ENCODE measurements around the gene AGPAT4.
A peak's percentile ranks its signal among the peaks of the same experiment; 100 is the strongest.

Gene AGPAT4

DNA sequence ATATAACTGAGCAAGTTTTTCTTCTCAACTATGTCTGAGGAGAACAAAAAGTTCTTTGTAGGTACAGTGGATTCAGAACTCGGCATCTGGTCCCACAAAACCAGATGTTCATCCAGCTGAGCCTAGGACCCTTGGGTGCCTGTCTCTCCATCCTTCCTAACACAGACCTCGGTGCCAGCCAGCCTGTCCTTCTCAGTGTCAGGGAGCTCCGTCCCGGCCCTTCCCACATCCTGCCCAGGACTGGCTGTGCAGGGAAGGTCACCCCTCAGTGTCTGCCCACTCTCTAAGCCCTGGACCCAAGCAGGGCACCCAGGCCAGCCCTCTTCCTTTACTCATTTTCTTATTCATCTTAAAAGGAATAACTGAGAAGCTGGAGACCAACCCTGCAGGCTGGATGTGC lies 32.0 kb upstream of the AGPAT4 start:
- DNase-seq (ENCODE audit: low read depth), result no peak
- H3K9ac ChIP-seq (ENCODE audit: low read length), result no peak overlapping the region
- H3K4me3 ChIP-seq (ENCODE audit: low read length), result no peak overlapping the region
- H3K27me3 ChIP-seq (replicated peaks; ENCODE audit: control insufficient read depth, insufficient read depth, low read length), result no peaks in the 10 kb centered on the region
- no peaks in the 10 kb centered on the region for H3K36me3 ChIP-seq (ENCODE audit: control insufficient read depth, insufficient read depth, low read length, severe bottlenecking)
- peaks cover 40% of the 10 kb centered on the region for H3K4me1 ChIP-seq (ENCODE audit: control insufficient read depth, insufficient read depth, low read length)
- no peaks in the 10 kb centered on the region for H3K9me3 ChIP-seq (ENCODE audit: control insufficient read depth, low read length)

DNA sequence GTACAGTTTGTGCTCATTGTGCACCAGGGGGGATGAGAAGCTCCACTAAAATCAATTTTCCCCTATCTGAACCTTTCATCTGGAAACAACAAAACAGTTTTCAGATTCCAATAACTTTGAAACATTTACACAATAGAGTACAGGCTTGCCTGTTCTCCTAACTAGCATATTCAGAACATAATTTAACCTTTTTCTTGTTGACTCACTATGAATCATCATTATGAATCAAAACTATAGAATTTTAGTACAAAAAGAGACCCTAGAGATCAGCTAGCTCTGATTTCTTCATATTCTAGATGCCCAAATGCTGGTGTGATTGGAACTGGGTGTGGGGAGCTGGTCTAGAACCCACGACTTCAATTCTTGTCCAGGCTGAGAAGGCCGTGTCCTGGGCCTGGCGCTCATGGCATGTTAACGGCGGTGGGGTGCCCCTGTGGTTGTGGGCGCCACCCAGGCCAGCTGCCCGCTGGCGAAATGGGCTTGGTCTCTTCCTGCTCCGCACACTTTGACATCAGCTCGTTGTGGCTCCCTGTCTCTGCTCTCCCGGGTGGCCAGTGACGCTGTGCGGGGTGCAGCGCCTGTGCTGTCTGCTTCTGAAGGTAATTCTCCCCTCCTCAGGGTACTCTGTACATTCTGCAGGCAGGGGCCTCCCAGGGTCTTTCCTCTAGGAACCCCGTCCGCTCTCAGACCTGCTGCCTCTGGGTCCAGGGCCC lies 29.9 kb upstream of the AGPAT4 start:
- Histone ChIP-seq H3K9ac (ENCODE audit: low read length) (no peak overlapping the region), H3K4me3 (ENCODE audit: low read length) (no peak overlapping the region), H3K4me1 (ENCODE audit: control insufficient read depth, insufficient read depth, low read length) (peaks cover 43% of the 10 kb centered on the region), H3K9me3 (ENCODE audit: control insufficient read depth, low read length) (no peaks in the 10 kb centered on the region), H3K36me3 (ENCODE audit: control insufficient read depth, insufficient read depth, low read length, severe bottlenecking) (no peaks in the 10 kb centered on the region), H3K27me3 (replicated peaks; ENCODE audit: control insufficient read depth, insufficient read depth, low read length) (no peaks in the 10 kb centered on the region)
- peak; percentile 76 for DNase-seq (ENCODE audit: low read depth)

DNA sequence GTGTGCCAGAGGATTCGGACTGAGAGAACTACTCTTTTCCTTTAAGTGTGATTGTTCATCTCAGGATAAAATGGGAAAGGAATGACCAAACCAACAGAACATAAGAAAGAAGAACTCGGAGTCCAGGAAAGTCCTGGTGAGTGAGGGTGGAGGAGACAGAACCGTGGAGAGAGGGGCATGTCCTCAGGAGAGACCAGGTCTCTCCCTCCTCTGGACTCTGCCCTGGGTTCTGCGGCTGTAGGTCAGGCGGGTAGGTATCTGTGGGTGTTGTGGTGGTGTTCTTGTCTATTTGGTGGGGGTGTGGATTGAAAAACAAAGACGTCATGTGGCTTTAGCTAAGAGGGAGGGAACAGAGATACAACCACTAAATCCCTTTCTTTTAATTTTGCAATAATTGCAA lies 29.1 kb upstream of the AGPAT4 start:
- no peak overlapping the region for H3K9ac ChIP-seq (ENCODE audit: low read length)
- H3K36me3 ChIP-seq (ENCODE audit: control insufficient read depth, insufficient read depth, low read length, severe bottlenecking), result no peaks in the 10 kb centered on the region
- DNase-seq (ENCODE audit: low read depth), result no peak
- H3K4me3 ChIP-seq (ENCODE audit: low read length), result no peak overlapping the region
- peaks cover 43% of the 10 kb centered on the region for H3K4me1 ChIP-seq (ENCODE audit: control insufficient read depth, insufficient read depth, low read length)
- H3K27me3 ChIP-seq (replicated peaks; ENCODE audit: control insufficient read depth, insufficient read depth, low read length), result no peaks in the 10 kb centered on the region
- H3K9me3 ChIP-seq (ENCODE audit: control insufficient read depth, low read length), result no peaks in the 10 kb centered on the region

DNA sequence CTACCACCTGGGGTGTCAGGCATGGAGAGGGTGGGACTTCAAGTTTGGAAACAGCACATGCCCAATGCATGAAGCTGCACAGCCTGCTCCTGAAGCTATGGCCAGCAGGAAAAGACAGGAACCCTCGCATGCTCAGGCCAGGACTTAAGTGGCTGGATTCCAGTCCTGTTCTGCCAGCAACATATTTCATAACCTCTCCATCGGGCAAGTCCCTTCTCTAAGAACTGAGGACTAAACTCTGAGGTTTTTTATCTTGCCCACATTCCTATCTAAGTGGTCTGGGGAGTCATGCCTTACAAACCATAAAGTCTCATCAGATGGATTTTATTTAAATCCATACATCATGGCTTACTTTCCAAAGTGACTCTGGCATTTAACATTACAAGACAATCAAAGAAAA lies 27.5 kb upstream of the AGPAT4 start:
- H3K9ac ChIP-seq (ENCODE audit: low read length), result peak overlapping the region; percentile 11
- no peaks in the 10 kb centered on the region for H3K9me3 ChIP-seq (ENCODE audit: control insufficient read depth, low read length)
- H3K27me3 ChIP-seq (replicated peaks; ENCODE audit: control insufficient read depth, insufficient read depth, low read length), result no peaks in the 10 kb centered on the region
- peaks cover 43% of the 10 kb centered on the region for H3K4me1 ChIP-seq (ENCODE audit: control insufficient read depth, insufficient read depth, low read length)
- H3K36me3 ChIP-seq (ENCODE audit: control insufficient read depth, insufficient read depth, low read length, severe bottlenecking), result no peaks in the 10 kb centered on the region
- no peak overlapping the region for H3K4me3 ChIP-seq (ENCODE audit: low read length)
- DNase-seq (ENCODE audit: low read depth), result peak; percentile 93

DNA sequence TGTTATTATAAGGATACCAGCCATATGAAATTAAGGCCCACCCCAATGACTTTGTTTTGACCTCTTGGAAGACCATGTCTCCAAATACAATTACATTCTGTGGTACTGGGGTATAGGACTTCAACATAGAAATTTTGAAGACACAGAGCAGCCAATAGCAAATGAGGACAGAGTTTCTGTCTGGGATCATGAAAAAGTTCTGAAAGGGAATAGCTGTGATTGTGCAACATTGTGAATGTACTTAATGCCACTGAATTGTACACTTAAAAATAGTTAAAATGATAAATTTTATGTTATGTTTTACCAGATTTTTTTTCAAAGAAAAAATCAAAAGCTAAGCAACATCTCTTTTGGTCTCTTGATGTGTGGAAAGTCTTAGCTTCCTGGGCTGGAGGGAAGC lies 27.0 kb upstream of the AGPAT4 start:
- H3K36me3 ChIP-seq (ENCODE audit: control insufficient read depth, insufficient read depth, low read length, severe bottlenecking), result no peaks in the 10 kb centered on the region
- no peak overlapping the region for H3K4me3 ChIP-seq (ENCODE audit: low read length)
- H3K9me3 ChIP-seq (ENCODE audit: control insufficient read depth, low read length), result no peaks in the 10 kb centered on the region
- peaks cover 43% of the 10 kb centered on the region for H3K4me1 ChIP-seq (ENCODE audit: control insufficient read depth, insufficient read depth, low read length)
- peak; percentile 71 for DNase-seq (ENCODE audit: low read depth)
- H3K9ac ChIP-seq (ENCODE audit: low read length), result no peak overlapping the region
- no peaks in the 10 kb centered on the region for H3K27me3 ChIP-seq (replicated peaks; ENCODE audit: control insufficient read depth, insufficient read depth, low read length)

DNA sequence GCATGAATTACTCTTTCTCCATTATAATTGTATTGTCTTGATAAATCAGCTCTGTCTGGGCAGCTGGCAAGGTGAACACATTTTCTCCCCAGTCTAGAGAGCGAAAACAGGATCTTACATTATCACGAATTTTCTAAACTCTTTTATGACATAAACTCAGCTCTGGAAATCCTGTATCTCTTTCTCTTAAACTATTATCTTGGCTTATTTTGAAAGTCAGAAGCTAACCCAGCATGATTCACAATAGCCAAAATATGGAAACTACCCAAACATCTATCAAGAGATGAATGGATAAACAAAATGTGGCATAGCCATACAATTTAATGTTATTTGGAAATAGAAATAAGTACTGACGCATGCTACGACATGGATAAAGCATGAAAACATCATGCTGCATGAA lies 25.9 kb upstream of the AGPAT4 start:
- no peak overlapping the region for H3K4me3 ChIP-seq (ENCODE audit: low read length)
- DNase-seq (ENCODE audit: low read depth), result no peak
- H3K36me3 ChIP-seq (ENCODE audit: control insufficient read depth, insufficient read depth, low read length, severe bottlenecking), result no peaks in the 10 kb centered on the region
- H3K9me3 ChIP-seq (ENCODE audit: control insufficient read depth, low read length), result no peaks in the 10 kb centered on the region
- H3K27me3 ChIP-seq (replicated peaks; ENCODE audit: control insufficient read depth, insufficient read depth, low read length), result no peaks in the 10 kb centered on the region
- peaks cover 40% of the 10 kb centered on the region for H3K4me1 ChIP-seq (ENCODE audit: control insufficient read depth, insufficient read depth, low read length)
- no peak overlapping the region for H3K9ac ChIP-seq (ENCODE audit: low read length)

DNA sequence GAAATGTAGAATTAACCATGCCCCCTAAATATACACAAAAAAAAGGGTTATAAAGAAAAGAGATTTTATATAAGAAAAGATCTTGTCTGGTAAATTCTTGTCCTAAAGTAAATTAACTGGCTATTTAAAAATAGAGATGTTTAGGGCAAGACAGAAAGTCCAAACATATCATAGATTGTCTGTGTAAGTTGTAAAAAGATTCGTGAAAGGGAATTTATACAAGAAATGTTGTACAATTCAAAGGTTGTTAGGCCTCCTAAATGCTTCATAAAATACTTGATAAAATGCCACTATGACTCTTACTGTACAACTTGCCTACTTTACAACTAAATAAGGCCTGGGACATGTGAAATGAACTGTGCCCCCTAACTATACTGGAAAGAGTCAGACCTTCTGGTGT lies 21.9 kb upstream of the AGPAT4 start:
- no peak for DNase-seq (ENCODE audit: low read depth)
- Histone ChIP-seq H3K9ac (ENCODE audit: low read length) (no peak overlapping the region), H3K9me3 (ENCODE audit: control insufficient read depth, low read length) (no peaks in the 10 kb centered on the region), H3K36me3 (ENCODE audit: control insufficient read depth, insufficient read depth, low read length, severe bottlenecking) (no peaks in the 10 kb centered on the region), H3K4me1 (ENCODE audit: control insufficient read depth, insufficient read depth, low read length) (peaks cover 2% of the 10 kb centered on the region), H3K4me3 (ENCODE audit: low read length) (no peak overlapping the region), H3K27me3 (replicated peaks; ENCODE audit: control insufficient read depth, insufficient read depth, low read length) (peaks cover 3% of the 10 kb centered on the region)

DNA sequence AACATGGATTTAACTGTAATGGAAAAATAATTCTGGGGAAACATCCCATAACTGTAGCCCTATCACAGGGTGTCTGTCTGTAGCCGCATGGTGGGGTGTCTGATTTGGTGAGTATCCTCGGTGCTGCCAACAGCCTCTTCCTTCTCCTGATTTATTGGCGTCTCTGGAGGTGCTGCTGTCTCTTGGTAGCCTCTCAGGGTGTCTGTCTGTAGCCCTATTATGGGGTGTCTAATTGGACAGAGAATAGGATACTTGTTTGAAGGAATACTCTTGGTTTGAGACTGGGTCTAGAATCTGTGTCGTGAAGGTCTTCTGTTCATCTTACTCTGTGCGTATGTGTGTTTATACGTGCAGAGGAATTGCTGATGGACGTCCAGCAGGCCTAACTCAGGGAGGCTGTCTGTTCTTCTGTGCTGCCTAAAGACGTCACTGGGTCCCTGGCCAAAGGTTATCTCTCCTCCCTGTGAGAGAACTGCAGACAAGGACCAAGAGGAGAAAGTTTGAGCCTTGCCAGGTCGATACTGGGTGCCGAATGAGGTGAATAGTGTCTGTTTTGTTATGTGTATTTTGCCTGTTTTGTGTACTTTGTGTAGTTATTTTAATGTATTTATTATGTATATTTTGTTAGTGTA lies 18.9 kb upstream of the AGPAT4 start:
- Histone ChIP-seq H3K4me1 (ENCODE audit: control insufficient read depth, insufficient read depth, low read length) (no peaks in the 10 kb centered on the region), H3K9me3 (ENCODE audit: control insufficient read depth, low read length) (no peaks in the 10 kb centered on the region), H3K27me3 (replicated peaks; ENCODE audit: control insufficient read depth, insufficient read depth, low read length) (peaks cover 3% of the 10 kb centered on the region), H3K4me3 (ENCODE audit: low read length) (no peak overlapping the region), H3K9ac (ENCODE audit: low read length) (no peak overlapping the region), H3K36me3 (ENCODE audit: control insufficient read depth, insufficient read depth, low read length, severe bottlenecking) (no peaks in the 10 kb centered on the region)
- no peak for DNase-seq (ENCODE audit: low read depth)

DNA sequence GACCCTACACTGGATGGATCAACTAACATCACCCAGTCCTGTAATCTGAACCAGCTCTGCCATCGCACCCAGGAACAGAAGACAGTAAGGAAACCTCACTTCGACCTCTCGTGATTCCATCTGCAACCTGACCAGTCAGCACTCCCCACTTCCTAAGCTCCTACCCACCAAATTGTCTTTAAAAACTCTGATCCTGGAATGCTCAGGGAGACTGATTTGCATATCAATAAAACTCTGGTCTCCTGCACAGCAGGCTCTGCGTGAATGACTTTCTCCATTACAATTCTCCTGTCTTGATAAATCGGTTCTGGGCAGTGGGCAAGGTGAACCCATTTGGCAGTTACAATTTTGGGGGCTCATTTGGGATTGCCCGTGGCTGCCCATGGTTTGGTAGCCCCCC lies 18.3 kb upstream of the AGPAT4 start:
- Histone ChIP-seq H3K36me3 (ENCODE audit: control insufficient read depth, insufficient read depth, low read length, severe bottlenecking) (no peaks in the 10 kb centered on the region), H3K27me3 (replicated peaks; ENCODE audit: control insufficient read depth, insufficient read depth, low read length) (peaks cover 5% of the 10 kb centered on the region), H3K4me3 (ENCODE audit: low read length) (no peak overlapping the region), H3K9ac (ENCODE audit: low read length) (no peak overlapping the region), H3K4me1 (ENCODE audit: control insufficient read depth, insufficient read depth, low read length) (no peaks in the 10 kb centered on the region), H3K9me3 (ENCODE audit: control insufficient read depth, low read length) (no peaks in the 10 kb centered on the region)
- DNase-seq (ENCODE audit: low read depth), result no peak

DNA sequence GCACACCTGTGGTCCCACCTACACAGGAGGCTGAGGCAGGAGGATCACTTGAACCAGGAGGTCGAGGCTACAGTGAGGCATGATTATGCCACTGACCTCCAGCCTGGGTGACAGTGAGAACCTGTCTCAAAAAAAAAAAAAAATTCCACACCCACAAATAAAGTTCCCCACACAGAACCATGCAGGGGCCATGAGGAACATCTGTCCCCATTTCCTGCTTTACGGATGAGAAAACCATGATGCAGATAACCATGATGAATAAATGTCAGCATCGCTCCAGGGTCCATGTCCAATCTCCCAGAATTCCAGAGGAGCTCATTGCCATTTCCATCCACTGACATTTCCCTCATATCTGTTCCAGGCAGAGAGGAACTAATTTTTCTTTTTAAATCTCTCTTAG lies 16.9 kb upstream of the AGPAT4 start:
- no peaks in the 10 kb centered on the region for H3K4me1 ChIP-seq (ENCODE audit: control insufficient read depth, insufficient read depth, low read length)
- H3K36me3 ChIP-seq (ENCODE audit: control insufficient read depth, insufficient read depth, low read length, severe bottlenecking), result no peaks in the 10 kb centered on the region
- peaks cover 10% of the 10 kb centered on the region for H3K27me3 ChIP-seq (replicated peaks; ENCODE audit: control insufficient read depth, insufficient read depth, low read length)

DNA sequence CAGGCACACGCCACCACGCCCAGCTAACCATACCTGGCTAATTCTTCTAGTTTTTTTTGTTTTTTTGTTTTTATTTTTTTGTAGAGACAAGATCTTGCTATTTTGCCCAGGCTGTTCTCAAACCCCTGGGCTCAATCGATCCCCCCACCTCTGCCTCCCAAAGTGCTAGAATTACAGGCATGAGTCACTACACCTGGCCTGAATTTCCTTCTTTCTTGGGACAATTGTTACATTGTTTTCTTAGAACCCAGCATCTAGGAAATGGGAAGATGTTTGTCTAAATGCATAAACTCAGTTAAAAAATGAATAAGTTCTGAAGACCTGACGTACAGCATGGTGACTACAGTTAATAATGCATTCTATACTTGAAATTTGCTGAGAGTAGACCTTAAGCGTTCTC lies 10.8 kb upstream of the AGPAT4 start:
- H3K4me1 ChIP-seq (ENCODE audit: control insufficient read depth, insufficient read depth, low read length), result peaks cover 9% of the 10 kb centered on the region
- no peak for DNase-seq (ENCODE audit: low read depth)
- no peaks in the 10 kb centered on the region for H3K9me3 ChIP-seq (ENCODE audit: control insufficient read depth, low read length)
- H3K4me3 ChIP-seq (ENCODE audit: low read length), result no peak overlapping the region
- peaks cover 7% of the 10 kb centered on the region for H3K27me3 ChIP-seq (replicated peaks; ENCODE audit: control insufficient read depth, insufficient read depth, low read length)
- no peaks in the 10 kb centered on the region for H3K36me3 ChIP-seq (ENCODE audit: control insufficient read depth, insufficient read depth, low read length, severe bottlenecking)
- H3K9ac ChIP-seq (ENCODE audit: low read length), result no peak overlapping the region

More for the DNA sequence above, 16.9 kb upstream of the AGPAT4 start:
- Histone ChIP-seq H3K4me3 (ENCODE audit: low read length) (no peak overlapping the region), H3K9ac (ENCODE audit: low read length) (no peak overlapping the region), H3K9me3 (ENCODE audit: control insufficient read depth, low read length) (no peaks in the 10 kb centered on the region)
- no peak for DNase-seq (ENCODE audit: low read depth)

DNA sequence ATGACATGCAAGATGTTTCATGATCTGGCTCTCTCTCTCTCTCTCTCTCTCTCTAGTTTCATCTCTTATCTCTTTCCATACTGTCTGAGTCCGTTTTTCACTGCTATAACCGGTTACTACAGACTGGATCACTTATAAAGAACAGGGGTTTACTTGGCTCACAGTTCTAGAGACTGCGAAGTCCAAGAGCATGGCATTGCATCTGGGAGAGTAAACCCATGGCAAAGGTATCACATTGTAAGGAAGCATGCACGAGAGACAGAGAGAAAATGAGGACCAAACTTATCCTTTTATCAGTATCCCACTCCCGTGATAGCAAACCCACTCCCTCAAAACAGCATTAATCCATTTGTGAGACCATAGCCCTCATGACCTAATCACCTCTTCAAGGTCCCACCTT lies 7.2 kb upstream of the AGPAT4 start:
- DNase-seq (ENCODE audit: low read depth), result no peak
- H3K4me3 ChIP-seq (ENCODE audit: low read length), result no peak overlapping the region
- no peaks in the 10 kb centered on the region for H3K36me3 ChIP-seq (ENCODE audit: control insufficient read depth, insufficient read depth, low read length, severe bottlenecking)
- no peaks in the 10 kb centered on the region for H3K27me3 ChIP-seq (replicated peaks; ENCODE audit: control insufficient read depth, insufficient read depth, low read length)
- H3K9ac ChIP-seq (ENCODE audit: low read length), result no peak overlapping the region
- H3K9me3 ChIP-seq (ENCODE audit: control insufficient read depth, low read length), result no peaks in the 10 kb centered on the region
- H3K4me1 ChIP-seq (ENCODE audit: control insufficient read depth, insufficient read depth, low read length), result peaks cover 11% of the 10 kb centered on the region

Data from adipocyte (in vitro differentiated cells).